Measurements from ENCODE around the gene SH3D21.

- peak; percentile 74 for TF ChIP-seq POLR2A (IDR thresholded peaks at IDR 0.05)
- TF ChIP-seq CTCF (IDR thresholded peaks at IDR 0.05): no peak
- peak; percentile 64 to 84 (median 77) for TF ChIP-seq POLR2AphosphoS5 (IDR thresholded peaks at IDR 0.05)
Observed at GRCh38 chr1:36306210-36306901, at the start of gene SH3D21.

Measured in transverse colon (tissue), 4 donors.